Upper lobe of left lung (tissue), 4 donors: ENCODE data around the gene POGZ.

Experiments
- POLR2A ChIP-seq, 4 donors: fragments of 450-650 bp; IDR thresholded peaks; one replicate each; pipeline ENCODE4 v1.5.1; 2016 to 2017; ENCODE audit warnings: antibody characterized with exemption in 4 of 4, mild to moderate bottlenecking in 2 of 4
- POLR2AphosphoS5 ChIP-seq, 2 donors: sonication (generic); formaldehyde crosslinking; IDR thresholded peaks; one replicate each; pipeline ENCODE4 v1.5.1; 2017; ENCODE audit warnings: antibody characterized with exemption in 2 of 2

GRCh38 chr1:151405187-151405951, 53.9 kb downstream of the POGZ start:
- TF ChIP-seq POLR2A (IDR thresholded peaks at IDR 0.05) (no peak), POLR2AphosphoS5 (IDR thresholded peaks at IDR 0.05) (no peak)
